Activated CD8-positive, alpha-beta T cell treated with anti-CD3 and anti-CD28 coated beads for 36 hours (primary cell): Measurements from ENCODE around the gene SLC41A3. TPM values are rescaled to one million over a fixed set of nuclear protein-coding genes. Genes with fewer than 3 reads are reported as not detected.

Source experiments
- ATAC-seq: fragments of 200-7000 bp; cut with Tn5 transposase; one replicate; pipeline ENCODE4 v1.10.0; 2021; ENCODE audit warnings: mild to moderate bottlenecking, moderate library complexity
- CTCF ChIA-PET: fragments of 350-600 bp; sonication (Branson Sonifier 250); formaldehyde crosslinking; loops from one replicate; lab custom pipeline; 2021; ENCODE audit warnings: antibody characterized with exemption; lab: Charles Lee
- POLR2A ChIA-PET: fragments of 350-600 bp; sonication (Branson Sonifier 250); formaldehyde crosslinking; loops from one replicate; lab custom pipeline; 2021; ENCODE audit warnings: antibody characterized with exemption; lab: Charles Lee
- DNase-seq: peaks from one replicate; pipeline ENCODE4 v3.0.0-alpha.2; 2020
- H3K27ac Mint-ChIP-seq: one replicate; pipeline ENCODE4 v1.8.0; 2021; ENCODE audit warnings: mild to moderate bottlenecking, mixed read lengths
- H3K27me3 Mint-ChIP-seq: one replicate; pipeline ENCODE4 v1.8.0; 2021; ENCODE audit warnings: mixed read lengths
- H3K36me3 Mint-ChIP-seq: one replicate; pipeline ENCODE4 v1.8.0; 2021; ENCODE audit warnings: low read depth, mixed read lengths
- H3K4me1 Mint-ChIP-seq: one replicate; pipeline ENCODE4 v1.8.0; 2021; ENCODE audit warnings: low read depth, mixed read lengths
- H3K4me3 Mint-ChIP-seq: one replicate; pipeline ENCODE4 v1.8.0; 2021; ENCODE audit warnings: mild to moderate bottlenecking, moderate library complexity, mixed read lengths
- H3K9me3 Mint-ChIP-seq: one replicate; pipeline ENCODE4 v1.8.0; 2021; ENCODE audit warnings: mixed read lengths
- CTCF ChIP-seq: fragments of 200-600 bp; IDR thresholded peaks from one replicate; pipeline ENCODE4 v1.8.0; 2022; ENCODE audit warnings: antibody characterized with exemption, mild to moderate bottlenecking
- intact Hi-C: fragments of 100-400 bp; cut with micrococcal nuclease; formaldehyde crosslinking; loops from one replicate; pipeline ENCODE4 v1.10.0; 2022
- total RNA-seq, 2 experiments: library from RNA; stranded (reverse); gene quantifications; one replicate each; pipeline ENCODE4 v1.2.3, GENCODE V29; 2021

Gene SLC41A3
- total RNA-seq, 2 experiments from 2014 or later: 19.1 to 23.4 TPM

- Mint-ChIP-seq H3K36me3 (no peaks in the 10 kb centered on the region), H3K4me3 (no peak overlapping the region), H3K27ac (no peak overlapping the region), H3K9me3 (no peaks in the 10 kb centered on the region), H3K4me1 (no peaks in the 10 kb centered on the region), H3K27me3 (no peaks in the 10 kb centered on the region)
- TF ChIP-seq CTCF: no peak
- intact Hi-C loops: no loop called here
- ATAC-seq (no peak), DNase-seq (no peak)
- ChIA-PET CTCF (no interaction called here), POLR2A (no interaction called here)
Observed at GRCh38 chr3:126106336-126107202, 22.6 kb upstream of the SLC41A3 start.

- ChIA-PET POLR2A (no interaction called here), CTCF (no interaction called here)
- Mint-ChIP-seq H3K9me3 (no peaks in the 10 kb centered on the region), H3K4me3 (no peak overlapping the region), H3K27me3 (no peaks in the 10 kb centered on the region), H3K4me1 (no peaks in the 10 kb centered on the region), H3K36me3 (no peaks in the 10 kb centered on the region), H3K27ac (no peak overlapping the region)
- DNase-seq: no peak
- intact Hi-C loops: no loop called here
- TF ChIP-seq CTCF: no peak
- no peak for ATAC-seq
Observed at GRCh38 chr3:126105691-126106187, 21.8 kb upstream of the SLC41A3 start.

- POLR2A ChIA-PET: no interaction called here
- Mint-ChIP-seq H3K4me3 (no peak overlapping the region), H3K27me3 (no peaks in the 10 kb centered on the region), H3K9me3 (no peaks in the 10 kb centered on the region), H3K27ac (no peak overlapping the region), H3K4me1 (no peaks in the 10 kb centered on the region), H3K36me3 (no peaks in the 10 kb centered on the region)
- intact Hi-C loops: no loop called here
- ATAC-seq (no peak), DNase-seq (no peak)
- TF ChIP-seq CTCF: no peak
- CTCF ChIA-PET: no interaction called here
Observed at GRCh38 chr3:126104742-126105605, 21.1 kb upstream of the SLC41A3 start.

- no peak for ATAC-seq
- Mint-ChIP-seq H3K4me1 (no peaks in the 10 kb centered on the region), H3K4me3 (no peak overlapping the region), H3K36me3 (no peaks in the 10 kb centered on the region), H3K27me3 (no peaks in the 10 kb centered on the region), H3K27ac (no peak overlapping the region), H3K9me3 (no peaks in the 10 kb centered on the region)
- CTCF ChIA-PET: no interaction called here
- intact Hi-C loops: no loop called here
- TF ChIP-seq CTCF: no peak
- POLR2A ChIA-PET: no interaction called here
- DNase-seq: no peak
Observed at GRCh38 chr3:126104028-126104635, 20.2 kb upstream of the SLC41A3 start.
